ENCODE measurements around the gene TIE1. TPM values are rescaled to one million over a fixed set of nuclear protein-coding genes. Genes with fewer than 3 reads are reported as not detected.

The TIE1 gene
- 19.6 TPM for total RNA-seq

GRCh38 chr1:43300378-43301094, at the start of gene TIE1:
TIE1 (plus strand) TSS chr1:43300982; CDS start chr1:43301072, 90 bp downstream.

DNA sequence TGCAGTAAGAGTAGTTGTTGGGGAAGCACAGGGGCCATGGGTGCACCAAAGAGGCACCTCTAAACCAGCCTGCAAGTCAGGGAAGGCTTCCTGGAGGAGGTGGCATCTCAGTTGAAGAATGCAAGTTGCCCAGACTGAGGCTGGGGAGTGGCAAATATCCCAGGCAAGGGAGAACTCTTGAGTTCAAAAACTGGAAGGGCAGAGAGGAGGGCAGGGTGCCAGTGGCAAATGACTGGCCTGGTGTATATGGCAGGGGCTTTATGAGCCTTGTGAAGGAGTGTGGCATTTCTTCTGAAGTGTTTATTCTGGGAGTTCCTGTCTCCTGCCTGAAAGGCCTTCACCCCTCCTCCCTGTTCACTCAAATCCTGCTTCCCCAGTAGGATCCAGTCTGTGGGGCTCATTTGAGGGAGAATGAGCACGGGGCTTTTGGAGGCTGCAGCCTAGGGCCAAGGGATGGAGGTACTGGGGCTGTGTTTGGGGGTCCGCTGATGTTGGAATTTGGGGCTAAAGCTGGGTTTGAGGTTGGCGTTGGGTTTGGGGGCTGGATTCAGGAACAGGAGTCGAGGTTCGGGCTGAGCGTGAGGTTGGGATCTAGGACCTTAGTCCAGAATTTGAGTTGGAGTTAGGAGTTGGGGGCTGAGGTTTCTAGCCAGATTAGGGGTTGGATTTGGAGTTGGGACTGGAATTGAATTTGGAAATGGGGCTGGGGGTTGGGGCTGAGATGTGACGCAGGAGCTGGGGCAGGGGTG, 31.0 kb upstream of the TIE1 start, which contains the start of gene TMEM125:
Gene TMEM125 (plus strand): TSS at position 357 of the 749 bp plus-strand sequence. CDS start 2,740 bp downstream, outside the sequence.

DNA sequence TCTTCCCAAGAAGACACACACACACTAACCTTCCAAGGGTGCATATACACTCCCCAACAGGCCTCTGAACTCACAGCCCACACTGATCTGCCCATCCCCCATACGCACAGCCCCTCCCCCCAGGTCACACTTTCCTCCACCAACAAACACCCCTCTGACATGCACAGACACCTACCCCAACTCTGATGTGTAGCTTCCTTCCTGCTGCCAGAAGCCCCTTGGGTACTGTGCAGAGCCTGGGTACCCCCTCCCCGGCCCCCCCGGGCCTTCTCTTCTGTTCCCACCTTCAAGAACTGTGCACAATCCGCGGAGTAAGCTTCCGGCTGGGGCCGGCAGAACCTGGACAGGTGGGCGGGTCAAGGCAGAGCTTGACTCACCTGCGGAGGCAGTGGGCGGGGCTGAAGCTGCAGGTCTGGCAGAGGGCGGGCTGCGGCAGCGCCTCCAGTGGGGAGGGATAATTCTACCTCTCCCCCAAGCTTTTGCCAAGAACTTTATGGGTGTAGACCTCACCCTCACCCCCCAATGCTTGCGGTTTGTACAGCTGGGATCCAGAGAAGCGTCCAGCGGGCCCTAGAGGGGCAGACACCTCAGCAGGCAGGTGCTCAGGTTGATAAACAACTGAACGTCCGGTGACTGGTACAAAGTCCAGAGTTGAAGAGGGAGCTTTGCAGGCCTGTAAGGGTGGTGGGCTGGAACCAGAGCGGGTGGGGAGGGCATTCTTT, 15.4 kb upstream of the TIE1 start, which contains the start of gene C1orf210:
Gene C1orf210 (minus strand): TSS at position 313 of the 722 bp plus-strand sequence. CDS start 2,311 bp downstream, outside the sequence.

GRCh38 chr1:43337588-43337987, 36.8 kb downstream of the TIE1 start, which contains the start of gene MPL:
MPL (plus strand) TSS chr1:43337818; CDS start chr1:43337849, 31 bp downstream.

DNA sequence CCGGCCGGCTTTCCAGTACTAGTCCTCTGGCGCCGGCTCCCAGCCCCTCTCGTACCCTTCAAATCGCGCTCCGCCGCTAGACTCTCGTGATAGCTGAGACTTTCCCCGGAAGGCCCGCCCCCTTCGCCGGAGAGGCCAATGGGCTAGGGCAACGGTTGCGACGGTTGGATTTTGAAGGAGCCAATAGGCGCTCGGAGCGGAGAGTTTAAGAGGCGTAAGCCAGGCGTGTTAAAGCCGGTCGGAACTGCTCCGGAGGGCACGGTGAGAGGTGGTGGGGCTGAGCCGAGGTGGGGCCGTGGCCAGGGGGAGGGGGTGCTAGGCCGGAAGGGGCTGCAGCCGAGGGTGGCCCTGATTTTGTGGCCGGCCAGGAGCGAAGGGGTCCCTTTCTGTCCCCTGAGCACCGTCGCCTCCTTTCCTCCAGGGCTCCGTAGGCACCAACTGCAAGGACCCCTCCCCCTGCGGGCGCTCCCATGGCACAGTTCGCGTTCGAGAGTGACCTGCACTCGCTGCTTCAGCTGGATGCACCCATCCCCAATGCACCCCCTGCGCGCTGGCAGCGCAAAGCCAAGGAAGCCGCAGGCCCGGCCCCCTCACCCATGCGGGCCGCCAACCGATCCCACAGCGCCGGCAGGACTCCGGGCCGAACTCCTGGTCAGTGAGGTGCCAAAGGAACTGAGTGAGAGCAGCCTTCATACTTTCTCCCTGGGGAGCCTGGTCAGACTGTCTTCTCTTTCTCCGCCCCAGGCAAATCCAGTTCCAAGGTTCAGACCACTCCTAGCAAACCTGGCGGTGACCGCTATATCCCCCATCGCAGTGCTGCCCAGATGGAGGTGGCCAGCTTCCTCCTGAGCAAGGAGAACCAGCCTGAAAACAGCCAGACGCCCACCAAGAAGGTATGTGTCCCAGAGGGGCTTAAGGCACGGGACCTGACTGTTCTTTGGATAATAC, 58.2 kb downstream of the TIE1 start, which contains the start of gene CDC20:
Gene CDC20 (plus strand): TSS at position 236 of the 948 bp plus-strand sequence. CDS start 235 bp downstream, at position 471.

GRCh38 chr1:43367904-43368645, 67.3 kb downstream of the TIE1 start, which contains the start of gene ELOVL1:
ELOVL1 (minus strand) TSS chr1:43368011; CDS start chr1:43365609, 2,402 bp downstream.

Other genes starting within 250 kb of the TIE1 start
- 60.4 TPM for gene EBNA1BP2, start 128.7 kb upstream of the TIE1 start, total RNA-seq
- 6.2 TPM for gene CFAP57, start 128.7 kb upstream of the TIE1 start, total RNA-seq
- 0.69 TPM for gene TMEM125, start 31.0 kb upstream of the TIE1 start, total RNA-seq
- gene C1orf210, start 15.4 kb upstream of the TIE1 start, total RNA-seq, result not detected
- 0.23 TPM for gene MPL, start 36.8 kb downstream of the TIE1 start, total RNA-seq
- gene CDC20, start 58.0 kb downstream of the TIE1 start, total RNA-seq, result 6.7 TPM
- gene ELOVL1, start 67.0 kb downstream of the TIE1 start, total RNA-seq, result 10.1 TPM
- 27.5 TPM for gene MED8, start 88.8 kb downstream of the TIE1 start, total RNA-seq
- gene SZT2, start 88.9 kb downstream of the TIE1 start, total RNA-seq, result 26.5 TPM
- gene HYI, start 152.9 kb downstream of the TIE1 start, total RNA-seq, result 30.4 TPM
- 101 TPM for gene PTPRF, start 229.9 kb downstream of the TIE1 start, total RNA-seq